ENCODE results near the gene ELFN1. TPM values are rescaled to one million over a fixed set of nuclear protein-coding genes. Genes with fewer than 3 reads are reported as not detected.
A peak's percentile ranks its signal among the peaks of the same experiment; 100 is the strongest.

ELFN1 gene
- total RNA-seq, 1 donor from 2014 or later, result 19.7 TPM

GRCh38 chr7:1646391-1646790 lies 23.7 kb upstream of the ELFN1 start:
- Mint-ChIP-seq H3K27me3 (ENCODE audit: low read depth, unreplicated experiment) (peaks cover 40% of the 10 kb centered on the region), H3K36me3 (ENCODE audit: low read depth, unreplicated experiment) (no peaks in the 10 kb centered on the region), H3K27ac (ENCODE audit: unreplicated experiment) (no peak overlapping the region), H3K4me1 (ENCODE audit: low read depth, unreplicated experiment) (no peaks in the 10 kb centered on the region), H3K4me3 (ENCODE audit: unreplicated experiment) (no peak overlapping the region), H3K9me3 (ENCODE audit: unreplicated experiment) (no peaks in the 10 kb centered on the region)
- no peaks in the 10 kb centered on the region for H3K36me3 ChIP-seq (ENCODE audit: insufficient read depth, low read length)
- DNase-seq (ENCODE audit: low read depth) (no peak), FAIRE-seq (no peak)
- H3K9ac ChIP-seq (ENCODE audit: low read length), result no peak overlapping the region
- H2AFZ ChIP-seq (ENCODE audit: low read depth, low read length), result no peak overlapping the region
- no peaks in the 10 kb centered on the region for H4K20me1 ChIP-seq (ENCODE audit: insufficient read depth, low read length)
- peaks cover 9% of the 10 kb centered on the region for H3K4me1 ChIP-seq (ENCODE audit: insufficient read depth, low read length)
- H3K9me3 ChIP-seq (ENCODE audit: insufficient read depth, low read depth, low read length), result no peaks in the 10 kb centered on the region
- no peak for TF ChIP-seq EZH2 (IDR thresholded peaks at IDR 0.05; ENCODE audit: insufficient read depth, low read length)
- TF ChIP-seq CTCF (IDR thresholded peaks at IDR 0.05; ENCODE audit: insufficient read depth, low read depth, low read length), result no peak
- H3K27me3 ChIP-seq (ENCODE audit: insufficient read depth, low read length), result peaks cover 14% of the 10 kb centered on the region
- H3K79me2 ChIP-seq (ENCODE audit: insufficient read depth, low read length), result no peaks in the 10 kb centered on the region
- no peak overlapping the region for H3K27ac ChIP-seq (ENCODE audit: low read depth, low read length)
- H3K4me2 ChIP-seq (ENCODE audit: low read length), result no peak overlapping the region
- no peak overlapping the region for H3K4me3 ChIP-seq (ENCODE audit: insufficient read depth, low read depth, low read length)

- no peak overlapping the region for H3K27ac ChIP-seq (ENCODE audit: low read depth, low read length)
- H3K4me1 ChIP-seq (ENCODE audit: insufficient read depth, low read length), result peaks cover 9% of the 10 kb centered on the region
- Mint-ChIP-seq H3K36me3 (ENCODE audit: low read depth, unreplicated experiment) (no peaks in the 10 kb centered on the region), H3K4me3 (ENCODE audit: unreplicated experiment) (no peak overlapping the region), H3K27ac (ENCODE audit: unreplicated experiment) (no peak overlapping the region), H3K4me1 (ENCODE audit: low read depth, unreplicated experiment) (no peaks in the 10 kb centered on the region), H3K9me3 (ENCODE audit: unreplicated experiment) (no peaks in the 10 kb centered on the region), H3K27me3 (ENCODE audit: low read depth, unreplicated experiment) (peaks cover 39% of the 10 kb centered on the region)
- H3K4me2 ChIP-seq (ENCODE audit: low read length), result no peak overlapping the region
- no peaks in the 10 kb centered on the region for H4K20me1 ChIP-seq (ENCODE audit: insufficient read depth, low read length)
- DNase-seq (ENCODE audit: low read depth) (peak; percentile 19), FAIRE-seq (no peak)
- peaks cover 14% of the 10 kb centered on the region for H3K27me3 ChIP-seq (ENCODE audit: insufficient read depth, low read length)
- TF ChIP-seq EZH2 (IDR thresholded peaks at IDR 0.05; ENCODE audit: insufficient read depth, low read length), result no peak
- no peak for TF ChIP-seq CTCF (IDR thresholded peaks at IDR 0.05; ENCODE audit: insufficient read depth, low read depth, low read length)
- no peaks in the 10 kb centered on the region for H3K36me3 ChIP-seq (ENCODE audit: insufficient read depth, low read length)
- no peak overlapping the region for H3K4me3 ChIP-seq (ENCODE audit: insufficient read depth, low read depth, low read length)
- H3K9ac ChIP-seq (ENCODE audit: low read length), result no peak overlapping the region
- H3K79me2 ChIP-seq (ENCODE audit: insufficient read depth, low read length), result no peaks in the 10 kb centered on the region
- no peak overlapping the region for H2AFZ ChIP-seq (ENCODE audit: low read depth, low read length)
- no peaks in the 10 kb centered on the region for H3K9me3 ChIP-seq (ENCODE audit: insufficient read depth, low read depth, low read length)
These were observed 22.9 kb upstream of the ELFN1 start for GRCh38 chr7:1646957-1647891.

Data from astrocyte (in vitro differentiated cells and primary cell).